GM12874 (cell line): ENCODE measurements around the gene ID3.

ENCODE experiments used
- CTCF ChIP-seq: IDR thresholded peaks from 2 replicates; pipeline ENCODE4 v1.5.1; 2011; ENCODE audit warnings: low read depth, mild to moderate bottlenecking, control low read depth, low read length, moderate library complexity; ENCODE audit not compliant: insufficient read depth

Gene ID3

DNA sequence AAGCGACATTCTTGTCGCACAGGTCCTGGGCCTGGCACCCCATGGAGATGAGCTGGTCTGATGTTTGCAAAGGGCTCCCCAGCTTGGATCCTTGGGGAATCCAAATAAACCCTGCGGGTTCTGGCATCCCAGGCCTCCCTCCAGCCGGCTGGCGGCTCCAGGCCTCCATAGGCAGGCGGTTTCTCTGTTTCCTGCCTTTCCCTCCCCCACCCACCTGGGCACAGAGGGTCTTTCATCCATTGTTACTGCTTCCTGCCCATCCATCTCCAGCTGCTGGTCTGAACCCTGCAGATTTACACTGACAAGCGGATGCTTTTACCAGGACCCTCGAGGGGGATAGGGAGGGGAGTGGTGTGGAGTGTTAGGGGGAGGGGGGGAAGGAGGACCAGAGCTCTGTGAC is 39.1 kb upstream of the ID3 start:
- TF ChIP-seq CTCF: no peak

DNA sequence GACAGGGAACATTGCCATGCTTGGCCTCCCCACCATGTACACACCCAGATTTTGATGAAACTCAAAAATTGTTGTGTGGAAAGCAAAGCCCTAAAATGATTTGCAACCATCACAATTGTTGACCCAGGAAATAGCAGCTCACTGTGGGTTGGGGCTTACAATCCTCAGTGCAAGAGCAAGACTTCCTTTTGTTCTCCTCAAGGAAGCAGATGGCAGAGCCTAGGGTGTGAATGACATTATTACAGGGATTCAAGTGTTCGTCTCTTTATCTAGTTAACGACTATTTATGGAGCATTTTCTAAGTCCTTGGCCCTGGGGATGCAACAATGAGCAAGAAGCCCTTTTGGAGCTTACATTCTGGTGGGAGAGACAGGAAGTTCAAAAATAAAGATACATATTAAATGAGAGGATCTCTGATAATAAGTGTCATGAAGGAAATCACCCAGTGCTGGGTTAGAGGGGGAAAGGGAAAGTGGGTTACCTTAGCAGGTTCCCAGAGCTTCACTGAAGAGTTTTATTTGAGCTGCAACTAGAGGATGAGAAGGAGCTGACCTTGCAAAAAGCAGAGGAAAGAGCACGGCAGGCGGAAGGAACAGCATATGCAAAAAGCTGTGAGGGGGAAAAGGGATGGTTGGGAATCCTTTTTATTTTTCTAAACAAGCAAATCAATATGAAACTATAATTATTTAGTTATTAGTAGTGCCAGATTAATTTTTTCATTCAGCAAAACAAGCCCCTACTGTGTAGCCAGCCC is 38.5 kb upstream of the ID3 start:
- TF ChIP-seq CTCF: no peak

- no peak for TF ChIP-seq CTCF
These were observed 37.4 kb upstream of the ID3 start for GRCh38 chr1:23596382-23597358.

- no peak for TF ChIP-seq CTCF
These were observed 35.6 kb upstream of the ID3 start for GRCh38 chr1:23594927-23595353.

GRCh38 chr1:23594149-23594907 is 35.0 kb upstream of the ID3 start:
- no peak for TF ChIP-seq CTCF

DNA sequence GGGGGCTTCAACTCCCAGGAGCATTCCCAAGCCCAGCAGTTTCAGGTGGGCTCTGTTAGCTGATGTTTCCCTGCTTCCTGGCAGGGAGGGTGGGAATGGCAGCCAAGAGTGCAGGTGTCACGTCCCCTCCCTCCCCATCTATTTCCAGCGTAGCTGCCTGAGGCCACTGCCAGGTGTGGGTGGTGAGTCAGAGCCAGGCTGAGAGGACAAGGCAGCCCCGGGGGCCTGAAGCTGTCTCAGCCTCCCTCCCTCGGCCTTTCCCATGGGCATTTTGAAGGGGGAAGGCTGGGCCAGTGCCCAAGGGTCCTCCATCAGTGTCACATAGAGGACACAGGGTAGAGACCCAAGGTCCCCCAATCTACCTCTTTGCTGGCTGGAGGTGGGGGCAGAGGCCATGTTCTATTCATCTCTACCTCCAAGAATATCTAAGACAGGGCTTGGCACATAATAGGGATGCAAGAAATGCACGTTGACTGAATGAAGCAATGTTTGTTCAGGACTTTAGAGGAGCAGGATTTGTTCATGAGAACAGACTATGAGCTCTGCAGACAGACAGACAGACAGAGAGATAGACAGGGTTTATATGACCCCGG is 34.4 kb upstream of the ID3 start:
- TF ChIP-seq CTCF: no peak
